Measurements from ENCODE around the gene NTN5.
A peak's percentile ranks its signal among the peaks of the same experiment; 100 is the strongest.

Gene NTN5

GRCh38 chr19:48624067-48624594 lies 48.7 kb downstream of the NTN5 start:
- H3K4me3 ChIP-seq (ENCODE audit: low read depth in 1 of 2, low read length in 2 of 2): peak overlapping the region; percentile 50
- H3K4me1 ChIP-seq (ENCODE audit: control insufficient read depth in 1 of 2, insufficient read depth in 2 of 2, low read length in 2 of 2): peaks cover 8 to 34% of the 10 kb centered on the region in 2 donors
- H3K27me3 ChIP-seq (ENCODE audit: low read depth, low read length): no peaks in the 10 kb centered on the region
- peaks cover 0 to 8% of the 10 kb centered on the region in 2 donors for H3K36me3 ChIP-seq (ENCODE audit: control insufficient read depth in 1 of 2, insufficient read depth in 2 of 2, low read length in 2 of 2)
- H3K27ac ChIP-seq (ENCODE audit: low read length): peak overlapping the region; percentile 67
- no peaks in the 10 kb centered on the region for H3K9me3 ChIP-seq (ENCODE audit: control insufficient read depth in 1 of 2, low read length in 2 of 2)

- no peaks in the 10 kb centered on the region for H3K27me3 ChIP-seq (ENCODE audit: low read depth, low read length)
- peak overlapping the region; percentile 56 for H3K27ac ChIP-seq (ENCODE audit: low read length)
- H3K9me3 ChIP-seq (ENCODE audit: control insufficient read depth in 1 of 2, low read length in 2 of 2): no peaks in the 10 kb centered on the region
- peaks cover 0 to 8% of the 10 kb centered on the region in 2 donors for H3K36me3 ChIP-seq (ENCODE audit: control insufficient read depth in 1 of 2, insufficient read depth in 2 of 2, low read length in 2 of 2)
- peaks cover 8 to 34% of the 10 kb centered on the region in 2 donors for H3K4me1 ChIP-seq (ENCODE audit: control insufficient read depth in 1 of 2, insufficient read depth in 2 of 2, low read length in 2 of 2)
- H3K4me3 ChIP-seq (ENCODE audit: low read depth in 1 of 2, low read length in 2 of 2): peak overlapping the region; percentile 50
Measured at GRCh38 chr19:48623556-48624066, 49.2 kb downstream of the NTN5 start.

GRCh38 chr19:48619692-48620585 lies 52.9 kb downstream of the NTN5 start:
- H3K36me3 ChIP-seq (ENCODE audit: control insufficient read depth in 1 of 2, insufficient read depth in 2 of 2, low read length in 2 of 2): peaks cover 16 to 28% of the 10 kb centered on the region in 2 donors
- no peaks in the 10 kb centered on the region for H3K27me3 ChIP-seq (ENCODE audit: low read depth, low read length)
- H3K9me3 ChIP-seq (ENCODE audit: control insufficient read depth in 1 of 2, low read length in 2 of 2): no peaks in the 10 kb centered on the region
- H3K4me3 ChIP-seq (ENCODE audit: low read depth in 1 of 2, low read length in 2 of 2): peak overlapping the region; percentile 81 to 93
- H3K27ac ChIP-seq (ENCODE audit: low read length): peak overlapping the region; percentile 97
- peaks cover 19 to 52% of the 10 kb centered on the region in 2 donors for H3K4me1 ChIP-seq (ENCODE audit: control insufficient read depth in 1 of 2, insufficient read depth in 2 of 2, low read length in 2 of 2)

- Histone ChIP-seq H3K36me3 (ENCODE audit: control insufficient read depth in 1 of 2, insufficient read depth in 2 of 2, low read length in 2 of 2) (peaks cover 16 to 31% of the 10 kb centered on the region in 2 donors), H3K27ac (ENCODE audit: low read length) (peak within 1 kb of the TSS; percentile 97), H3K9me3 (ENCODE audit: control insufficient read depth in 1 of 2, low read length in 2 of 2) (no peaks in the 10 kb centered on the region), H3K4me3 (ENCODE audit: low read depth in 1 of 2, low read length in 2 of 2) (peak within 1 kb of the TSS; percentile 93 to 97), H3K4me1 (ENCODE audit: control insufficient read depth in 1 of 2, insufficient read depth in 2 of 2, low read length in 2 of 2) (peaks cover 19 to 44% of the 10 kb centered on the region in 2 donors), H3K27me3 (ENCODE audit: low read depth, low read length) (no peaks in the 10 kb centered on the region)
Measured at GRCh38 chr19:48618916-48619691, 53.7 kb downstream of the NTN5 start, which contains the start of the genes RPL18 and SPHK2. Gene RPL18 (minus strand): TSS chr19:48619178. CDS start chr19:48619143, 35 bp downstream. Gene SPHK2 (plus strand): TSS chr19:48619506. CDS start chr19:48620515, 1,009 bp downstream.

- Histone ChIP-seq H3K4me1 (ENCODE audit: control insufficient read depth in 1 of 2, insufficient read depth in 2 of 2, low read length in 2 of 2) (peaks cover 14 to 40% of the 10 kb centered on the region in 2 donors), H3K27me3 (ENCODE audit: low read depth, low read length) (no peaks in the 10 kb centered on the region), H3K4me3 (ENCODE audit: low read depth in 1 of 2, low read length in 2 of 2) (peak overlapping the region; percentile 93 to 97), H3K9me3 (ENCODE audit: control insufficient read depth in 1 of 2, low read length in 2 of 2) (no peaks in the 10 kb centered on the region), H3K36me3 (ENCODE audit: control insufficient read depth in 1 of 2, insufficient read depth in 2 of 2, low read length in 2 of 2) (peaks cover 16 to 31% of the 10 kb centered on the region in 2 donors), H3K27ac (ENCODE audit: low read length) (peak overlapping the region; percentile 87)
Measured at GRCh38 chr19:48618278-48618915, 54.4 kb downstream of the NTN5 start.

GRCh38 chr19:48617146-48617937 lies 55.5 kb downstream of the NTN5 start:
- Histone ChIP-seq H3K27ac (ENCODE audit: low read length) (peak overlapping the region; percentile 87), H3K4me3 (ENCODE audit: low read depth in 1 of 2, low read length in 2 of 2) (peak overlapping the region; percentile 93 to 97), H3K4me1 (ENCODE audit: control insufficient read depth in 1 of 2, insufficient read depth in 2 of 2, low read length in 2 of 2) (peaks cover 11 to 36% of the 10 kb centered on the region in 2 donors), H3K27me3 (ENCODE audit: low read depth, low read length) (no peaks in the 10 kb centered on the region), H3K9me3 (ENCODE audit: control insufficient read depth in 1 of 2, low read length in 2 of 2) (no peaks in the 10 kb centered on the region), H3K36me3 (ENCODE audit: control insufficient read depth in 1 of 2, insufficient read depth in 2 of 2, low read length in 2 of 2) (peaks cover 16 to 31% of the 10 kb centered on the region in 2 donors)

GRCh38 chr19:48616491-48617056 lies 56.2 kb downstream of the NTN5 start:
- Histone ChIP-seq H3K4me1 (ENCODE audit: control insufficient read depth in 1 of 2, insufficient read depth in 2 of 2, low read length in 2 of 2) (peaks cover 11 to 36% of the 10 kb centered on the region in 2 donors), H3K27me3 (ENCODE audit: low read depth, low read length) (no peaks in the 10 kb centered on the region), H3K27ac (ENCODE audit: low read length) (peak overlapping the region; percentile 87), H3K36me3 (ENCODE audit: control insufficient read depth in 1 of 2, insufficient read depth in 2 of 2, low read length in 2 of 2) (peaks cover 16 to 31% of the 10 kb centered on the region in 2 donors), H3K4me3 (ENCODE audit: low read depth in 1 of 2, low read length in 2 of 2) (no peak overlapping the region), H3K9me3 (ENCODE audit: control insufficient read depth in 1 of 2, low read length in 2 of 2) (no peaks in the 10 kb centered on the region)

GRCh38 chr19:48616041-48616436 lies 56.8 kb downstream of the NTN5 start:
- Histone ChIP-seq H3K4me3 (ENCODE audit: low read depth in 1 of 2, low read length in 2 of 2) (no peak overlapping the region), H3K4me1 (ENCODE audit: control insufficient read depth in 1 of 2, insufficient read depth in 2 of 2, low read length in 2 of 2) (peaks cover 11 to 36% of the 10 kb centered on the region in 2 donors), H3K9me3 (ENCODE audit: control insufficient read depth in 1 of 2, low read length in 2 of 2) (no peaks in the 10 kb centered on the region), H3K27ac (ENCODE audit: low read length) (peak overlapping the region; percentile 8), H3K36me3 (ENCODE audit: control insufficient read depth in 1 of 2, insufficient read depth in 2 of 2, low read length in 2 of 2) (peaks cover 16 to 31% of the 10 kb centered on the region in 2 donors), H3K27me3 (ENCODE audit: low read depth, low read length) (no peaks in the 10 kb centered on the region)

GRCh38 chr19:48615231-48616040 lies 57.4 kb downstream of the NTN5 start:
- Histone ChIP-seq H3K36me3 (ENCODE audit: control insufficient read depth in 1 of 2, insufficient read depth in 2 of 2, low read length in 2 of 2) (peaks cover 16 to 31% of the 10 kb centered on the region in 2 donors), H3K27ac (ENCODE audit: low read length) (no peak overlapping the region), H3K9me3 (ENCODE audit: control insufficient read depth in 1 of 2, low read length in 2 of 2) (no peaks in the 10 kb centered on the region), H3K4me1 (ENCODE audit: control insufficient read depth in 1 of 2, insufficient read depth in 2 of 2, low read length in 2 of 2) (peaks cover 11 to 36% of the 10 kb centered on the region in 2 donors), H3K4me3 (ENCODE audit: low read depth in 1 of 2, low read length in 2 of 2) (no peak overlapping the region), H3K27me3 (ENCODE audit: low read depth, low read length) (no peaks in the 10 kb centered on the region)
